ENCODE data around the gene SEMA6D. TPM values are rescaled to one million over a fixed set of nuclear protein-coding genes. Genes with fewer than 3 reads are reported as not detected.

The SEMA6D gene
- polyA plus RNA-seq, 1 donor from 2014 or later: 108 TPM

DNA sequence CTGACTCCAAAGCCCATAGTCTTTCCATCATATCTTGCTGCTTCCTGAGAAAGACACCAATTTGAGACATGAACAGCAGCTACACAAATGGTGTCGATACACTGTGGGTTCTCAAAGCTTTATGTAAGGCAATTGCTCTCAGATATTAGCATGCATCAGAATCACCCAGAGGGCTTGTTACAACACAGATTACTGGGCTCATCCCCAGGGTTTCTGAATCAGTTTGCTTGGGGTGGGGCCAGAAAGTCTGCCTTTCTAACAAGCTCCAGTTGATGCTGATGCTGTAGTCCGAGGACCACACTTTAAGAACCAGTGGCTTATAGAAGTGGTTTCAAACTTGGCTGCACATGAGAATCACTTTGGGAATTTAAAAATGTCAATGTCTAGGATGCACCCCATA lies 86.5 kb downstream of the SEMA6D start:
- no peak overlapping the region for H2AFZ ChIP-seq (ENCODE audit: low read depth, low read length)
- no peak for TF ChIP-seq MXI1 (conservative IDR thresholded peaks at IDR 0.05; ENCODE audit: poor library complexity, severe bottlenecking)
- no peak for TF ChIP-seq SMC3 (conservative IDR thresholded peaks at IDR 0.05; ENCODE audit: poor library complexity)
- TF ChIP-seq, protein P1, sequence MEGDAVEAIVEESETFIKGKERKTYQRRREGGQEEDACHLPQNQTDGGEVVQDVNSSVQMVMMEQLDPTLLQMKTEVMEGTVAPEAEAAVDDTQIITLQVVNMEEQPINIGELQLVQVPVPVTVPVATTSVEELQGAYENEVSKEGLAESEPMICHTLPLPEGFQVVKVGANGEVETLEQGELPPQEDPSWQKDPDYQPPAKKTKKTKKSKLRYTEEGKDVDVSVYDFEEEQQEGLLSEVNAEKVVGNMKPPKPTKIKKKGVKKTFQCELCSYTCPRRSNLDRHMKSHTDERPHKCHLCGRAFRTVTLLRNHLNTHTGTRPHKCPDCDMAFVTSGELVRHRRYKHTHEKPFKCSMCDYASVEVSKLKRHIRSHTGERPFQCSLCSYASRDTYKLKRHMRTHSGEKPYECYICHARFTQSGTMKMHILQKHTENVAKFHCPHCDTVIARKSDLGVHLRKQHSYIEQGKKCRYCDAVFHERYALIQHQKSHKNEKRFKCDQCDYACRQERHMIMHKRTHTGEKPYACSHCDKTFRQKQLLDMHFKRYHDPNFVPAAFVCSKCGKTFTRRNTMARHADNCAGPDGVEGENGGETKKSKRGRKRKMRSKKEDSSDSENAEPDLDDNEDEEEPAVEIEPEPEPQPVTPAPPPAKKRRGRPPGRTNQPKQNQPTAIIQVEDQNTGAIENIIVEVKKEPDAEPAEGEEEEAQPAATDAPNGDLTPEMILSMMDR (IDR thresholded peaks at IDR 0.05; ENCODE audit: poor library complexity, severe bottlenecking): no peak
- no peak overlapping the region for H3K27ac ChIP-seq (ENCODE audit: low read length)
- no peaks in the 10 kb centered on the region for H3K27me3 ChIP-seq (ENCODE audit: insufficient read depth, low read depth, low read length)
- H3K9me3 ChIP-seq (ENCODE audit: low read length): no peaks in the 10 kb centered on the region
- no peak overlapping the region for H3K4me2 ChIP-seq (ENCODE audit: low read length)
- no peaks in the 10 kb centered on the region for H3K36me3 ChIP-seq (ENCODE audit: insufficient read depth, low read length)
- H3F3A ChIP-seq (ENCODE audit: insufficient read depth, low read length, poor library complexity, severe bottlenecking): no peaks in the 10 kb centered on the region
- no peaks in the 10 kb centered on the region for H3K79me2 ChIP-seq (replicated peaks; ENCODE audit: insufficient read depth, low read length)
- no peaks in the 10 kb centered on the region for H4K20me1 ChIP-seq (ENCODE audit: insufficient read depth)
- no peak overlapping the region for H3K4me3 ChIP-seq (ENCODE audit: low read length)
- H3K9me2 ChIP-seq (ENCODE audit: insufficient read depth, low read length): no peaks in the 10 kb centered on the region
- H3K9ac ChIP-seq (ENCODE audit: low read length): no peak overlapping the region

DNA sequence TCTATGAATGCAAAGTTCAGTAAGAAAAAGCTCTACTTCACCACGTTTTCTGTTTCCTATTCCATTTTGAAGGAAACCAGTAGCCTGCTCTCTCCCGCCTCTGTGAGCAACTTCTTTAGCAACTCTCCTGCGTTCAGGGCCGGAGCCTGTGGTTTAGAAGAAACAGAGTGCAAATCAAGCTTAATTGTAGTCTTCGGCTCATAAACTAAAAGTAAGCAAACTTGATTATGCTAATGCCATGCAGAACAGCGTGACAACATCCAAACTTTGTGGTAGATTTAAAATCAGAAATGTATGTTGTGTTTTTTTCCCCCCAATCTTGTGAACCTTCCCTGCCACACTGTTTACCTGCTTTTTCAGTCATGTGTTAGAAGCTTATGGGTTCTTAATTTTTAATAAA lies 87.4 kb downstream of the SEMA6D start:
- H3K9me3 ChIP-seq (ENCODE audit: low read length): no peaks in the 10 kb centered on the region
- no peaks in the 10 kb centered on the region for H3K27me3 ChIP-seq (ENCODE audit: insufficient read depth, low read depth, low read length)
- H3K9me2 ChIP-seq (ENCODE audit: insufficient read depth, low read length): no peaks in the 10 kb centered on the region
- no peak for TF ChIP-seq EP300 (conservative IDR thresholded peaks at IDR 0.05; ENCODE audit: poor library complexity, severe bottlenecking)
- TF ChIP-seq RAD21 (conservative IDR thresholded peaks at IDR 0.05): no peak
- TF ChIP-seq, protein P1 (IDR thresholded peaks at IDR 0.05; ENCODE audit: poor library complexity, severe bottlenecking): no peak
- no peak for TF ChIP-seq TAF1 (IDR thresholded peaks at IDR 0.05; ENCODE audit: low read depth)
- TF ChIP-seq EZH2 (IDR thresholded peaks at IDR 0.05; ENCODE audit: borderline replicate concordance, insufficient read depth, low read length, poor library complexity, severe bottlenecking): no peak
- no peak for TF ChIP-seq POLR2AphosphoS5 (IDR thresholded peaks at IDR 0.05)
- no peak for TF ChIP-seq MXI1 (conservative IDR thresholded peaks at IDR 0.05; ENCODE audit: poor library complexity, severe bottlenecking)
- TF ChIP-seq REST (IDR thresholded peaks at IDR 0.05; ENCODE audit: borderline replicate concordance): no peak
- TF ChIP-seq SMC3 (conservative IDR thresholded peaks at IDR 0.05; ENCODE audit: poor library complexity): no peak
- H3K4me3 ChIP-seq (ENCODE audit: low read length): no peak overlapping the region
- no peak overlapping the region for H3K4me2 ChIP-seq (ENCODE audit: low read length)
- H3K9ac ChIP-seq (ENCODE audit: low read length): no peak overlapping the region
- H3K79me2 ChIP-seq (replicated peaks; ENCODE audit: insufficient read depth, low read length): no peaks in the 10 kb centered on the region
- H3K27ac ChIP-seq (ENCODE audit: low read length): no peak overlapping the region
- no peak overlapping the region for H2AFZ ChIP-seq (ENCODE audit: low read depth, low read length)
- no peaks in the 10 kb centered on the region for H3K36me3 ChIP-seq (ENCODE audit: insufficient read depth, low read length)
- H3F3A ChIP-seq (ENCODE audit: insufficient read depth, low read length, poor library complexity, severe bottlenecking): no peaks in the 10 kb centered on the region
- H4K20me1 ChIP-seq (ENCODE audit: insufficient read depth): no peaks in the 10 kb centered on the region
